ENCODE results near the gene STARD3. TPM values are rescaled to one million over a fixed set of nuclear protein-coding genes. Genes with fewer than 3 reads are reported as not detected.

The STARD3 gene
- total RNA-seq, 4 donors from 2014 or later = 39.2 to 63.9 (median 43.5) TPM

GRCh38 chr17:39652587-39653315 is 15.8 kb downstream of the STARD3 start:
- no peak for TF ChIP-seq CTCF (IDR thresholded peaks at IDR 0.05; ENCODE audit: low read depth)

DNA sequence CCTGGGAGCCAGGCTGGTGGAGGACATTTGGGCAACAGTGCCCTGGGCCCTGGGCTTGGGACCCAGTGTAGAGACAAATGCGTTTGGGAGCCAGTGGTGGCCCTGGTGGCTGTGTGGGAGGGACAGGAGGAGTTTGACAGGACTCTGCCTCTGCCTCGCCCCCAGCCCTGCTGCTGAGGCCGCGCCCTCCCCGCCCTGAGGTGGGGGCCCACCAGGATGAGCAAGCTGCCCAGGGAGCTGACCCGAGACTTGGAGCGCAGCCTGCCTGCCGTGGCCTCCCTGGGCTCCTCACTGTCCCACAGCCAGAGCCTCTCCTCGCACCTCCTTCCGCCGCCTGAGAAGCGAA is 16.3 kb downstream of the STARD3 start:
- TF ChIP-seq CTCF (IDR thresholded peaks at IDR 0.05; ENCODE audit: low read depth) = no peak

GRCh38 chr17:39653662-39654331 is 16.9 kb downstream of the STARD3 start:
- no peak for TF ChIP-seq CTCF (IDR thresholded peaks at IDR 0.05; ENCODE audit: low read depth)

DNA sequence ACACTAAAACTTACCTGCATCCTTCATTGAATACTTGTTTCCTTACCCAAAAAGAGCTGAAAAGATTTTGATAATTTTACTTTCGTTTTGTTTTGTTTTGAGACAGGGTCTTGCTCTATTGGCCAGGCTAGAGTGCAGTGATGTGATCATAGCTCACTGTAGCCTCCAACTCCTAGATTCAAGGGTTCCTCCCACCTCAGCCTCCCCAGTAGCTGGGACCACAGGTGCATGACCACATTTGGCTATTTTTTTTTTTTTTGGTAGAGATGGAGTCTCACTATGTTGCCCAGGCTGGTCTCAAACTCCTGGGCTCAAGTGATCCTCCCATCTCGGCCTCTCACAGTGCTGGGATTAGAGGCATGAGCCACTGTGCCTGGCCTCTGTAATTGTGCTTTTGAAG is 18.2 kb downstream of the STARD3 start:
- no peak for TF ChIP-seq CTCF (IDR thresholded peaks at IDR 0.05; ENCODE audit: low read depth)

DNA sequence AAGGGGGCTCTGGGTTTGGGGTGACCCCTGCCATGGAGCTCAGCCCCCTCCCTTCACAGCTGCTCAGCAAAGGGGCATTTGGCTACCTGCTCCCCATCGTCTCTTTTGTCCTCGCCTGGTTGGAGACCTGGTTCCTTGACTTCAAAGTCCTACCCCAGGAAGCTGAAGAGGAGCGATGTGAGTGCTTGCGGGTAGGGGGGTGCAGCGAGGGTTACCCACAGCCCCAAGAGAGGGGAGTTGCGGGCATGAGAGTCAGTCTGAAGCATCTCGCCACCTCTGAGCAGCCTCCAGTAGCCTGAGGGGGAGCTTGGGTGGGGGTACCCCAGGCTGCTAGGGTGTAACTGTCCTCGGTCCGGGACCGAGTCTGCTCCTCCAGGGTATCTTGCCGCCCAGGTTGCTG is 21.4 kb downstream of the STARD3 start:
- no peak for TF ChIP-seq CTCF (IDR thresholded peaks at IDR 0.05; ENCODE audit: low read depth)

DNA sequence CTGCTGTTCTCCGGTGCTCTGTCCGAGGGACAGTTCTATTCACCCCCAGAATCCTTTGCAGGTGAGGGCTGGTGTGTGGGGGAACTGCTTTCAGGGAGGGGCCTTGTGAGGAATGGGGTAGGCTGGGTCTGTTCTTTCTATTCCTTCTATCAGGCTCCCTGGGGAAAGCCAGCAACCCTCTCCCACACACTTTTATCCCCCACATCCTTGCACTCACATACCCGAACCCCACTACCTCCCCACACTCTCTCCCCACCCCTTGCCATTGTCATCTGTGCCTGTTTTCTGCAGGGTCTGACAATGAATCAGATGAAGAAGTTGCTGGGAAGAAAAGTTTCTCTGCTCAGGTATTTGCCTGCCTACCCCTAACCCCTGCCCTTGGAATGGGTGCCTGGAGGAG is 21.8 kb downstream of the STARD3 start:
- no peak for TF ChIP-seq CTCF (IDR thresholded peaks at IDR 0.05; ENCODE audit: low read depth)

GRCh38 chr17:39659279-39660010 is 22.5 kb downstream of the STARD3 start:
- no peak for TF ChIP-seq CTCF (IDR thresholded peaks at IDR 0.05; ENCODE audit: low read depth)
